GM19324 (cell line): ENCODE measurements around the gene ACAP2.
"Not testable (repeated sequence)": the region's sequence is repeated elsewhere in the genome, so short reads cannot be mapped to it uniquely, and the experiment has no call there.

Source experiments
- ATAC-seq: cut with Tn5 transposase; IDR thresholded peaks from one replicate; pipeline ENCODE4 v1.9.1; 2021; ENCODE audit warnings: mild to moderate bottlenecking, moderate library complexity; ENCODE audit not compliant: unreplicated experiment, low FRiP score

ACAP2 gene

DNA sequence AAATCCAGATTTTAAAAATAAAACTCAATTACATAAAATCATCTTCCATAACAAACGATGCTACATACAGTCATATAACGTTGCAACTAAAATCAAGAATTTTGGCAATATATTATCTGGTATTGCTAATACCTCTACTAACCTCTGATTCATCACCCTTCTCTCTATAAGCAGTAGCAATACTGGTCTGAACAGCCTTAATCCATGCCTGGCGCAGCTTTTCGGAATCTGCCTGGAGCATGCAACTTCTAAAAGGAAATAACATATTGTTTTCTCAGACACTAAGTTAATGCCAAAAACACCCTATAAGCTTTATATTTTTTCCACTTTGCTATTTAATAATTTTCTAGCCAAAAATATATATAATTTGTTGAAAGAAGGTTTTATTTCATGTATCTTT lies 136.5 kb downstream of the ACAP2 start:
- no peak for ATAC-seq

DNA sequence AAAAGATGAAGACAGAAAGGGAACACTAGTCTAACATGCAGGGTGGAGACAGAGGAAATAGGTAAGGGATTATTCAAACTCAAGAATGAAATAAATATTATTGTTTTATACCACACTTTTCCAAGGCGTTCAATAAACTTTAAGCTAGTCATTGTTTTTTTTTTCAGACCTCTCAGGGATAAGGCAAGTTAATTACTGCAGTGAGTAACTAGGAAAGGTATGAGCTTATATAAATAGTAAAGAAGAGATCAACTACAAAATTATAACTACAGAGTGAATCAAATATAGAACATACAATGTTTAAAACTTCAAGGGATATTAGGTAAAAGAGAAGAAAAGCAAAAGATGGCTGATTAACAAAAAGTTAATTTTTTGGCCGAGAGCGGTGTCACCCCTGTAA lies 140.4 kb downstream of the ACAP2 start:
- no peak for ATAC-seq

- peak; percentile 73 for ATAC-seq
These were observed 145.4 kb downstream of the ACAP2 start for GRCh38 chr3:195297446-195297845.

DNA sequence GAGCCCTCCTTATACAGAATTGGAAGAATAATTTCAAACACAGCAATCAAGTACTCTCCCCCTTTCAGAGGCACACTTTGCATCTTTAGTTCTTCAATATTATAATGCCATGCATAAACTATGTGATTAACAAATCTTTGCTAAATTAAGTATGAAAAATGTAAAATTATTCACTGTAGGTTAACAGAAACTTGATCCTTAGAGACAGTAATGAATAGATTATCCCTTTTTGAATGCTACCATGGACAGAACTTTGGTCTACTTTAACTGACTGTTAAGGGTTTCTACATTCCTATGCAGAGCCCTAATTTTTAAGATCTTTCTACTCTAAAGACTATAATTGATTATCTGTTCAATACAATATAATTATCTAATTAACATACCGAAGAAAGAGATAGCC lies 146.2 kb downstream of the ACAP2 start:
- ATAC-seq = no peak

DNA sequence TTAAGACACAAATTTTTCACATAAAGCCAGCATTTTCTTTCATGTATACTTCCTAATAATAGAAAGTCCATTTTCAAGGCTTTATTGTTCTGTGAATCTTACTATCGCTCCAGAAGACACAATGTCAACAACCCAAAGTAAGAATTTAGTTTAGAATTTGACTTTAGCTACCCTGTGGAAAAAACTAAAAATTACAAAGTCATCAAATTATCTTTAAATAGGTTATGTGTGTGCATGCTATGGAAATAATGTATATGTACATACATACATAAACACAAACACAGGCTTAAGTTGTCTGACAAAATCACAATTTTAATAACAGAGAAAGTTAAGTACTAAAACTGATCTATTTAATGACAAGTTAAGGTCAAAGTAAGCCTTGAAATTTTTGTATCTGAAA lies 151.7 kb downstream of the ACAP2 start:
- no peak for ATAC-seq

- not testable (repeated sequence) for ATAC-seq
These were observed 152.2 kb downstream of the ACAP2 start for GRCh38 chr3:195290643-195291042.

DNA sequence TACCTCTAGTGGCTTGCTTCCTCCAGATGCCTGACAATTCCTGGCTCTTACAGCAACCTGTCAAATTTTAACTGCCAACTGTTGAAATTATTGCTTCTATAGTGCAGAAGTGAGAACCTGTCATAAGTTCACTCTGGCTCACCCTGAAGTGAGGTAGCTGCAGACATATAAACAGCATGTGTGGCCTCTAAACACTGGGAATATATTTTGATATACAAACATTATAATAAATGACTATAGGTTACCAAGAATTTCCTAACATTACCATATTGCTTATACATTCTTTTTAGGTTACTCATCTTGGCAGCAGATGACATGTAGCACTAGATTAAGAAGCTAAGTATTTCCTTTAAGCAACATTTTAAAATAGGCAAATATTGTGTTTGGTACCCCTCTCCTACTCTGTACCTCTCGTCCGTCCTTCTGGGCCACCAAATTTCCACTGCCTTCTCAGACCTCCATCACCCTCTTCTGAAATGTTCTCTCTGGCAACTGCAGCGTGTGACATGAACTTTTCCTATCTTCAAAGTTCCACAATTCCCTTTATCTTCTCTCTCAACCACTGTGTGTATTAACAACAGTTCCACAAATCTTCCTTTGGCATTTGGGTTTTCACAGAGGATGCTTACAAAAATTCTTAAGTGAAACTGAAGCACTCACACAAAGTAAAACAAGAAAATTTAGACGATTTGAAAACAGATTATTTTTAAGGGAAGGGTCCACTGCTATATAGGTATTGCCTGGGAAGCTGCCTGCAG lies 156.5 kb downstream of the ACAP2 start:
- no peak for ATAC-seq

GRCh38 chr3:195285372-195285771 lies 157.4 kb downstream of the ACAP2 start:
- ATAC-seq = no peak

DNA sequence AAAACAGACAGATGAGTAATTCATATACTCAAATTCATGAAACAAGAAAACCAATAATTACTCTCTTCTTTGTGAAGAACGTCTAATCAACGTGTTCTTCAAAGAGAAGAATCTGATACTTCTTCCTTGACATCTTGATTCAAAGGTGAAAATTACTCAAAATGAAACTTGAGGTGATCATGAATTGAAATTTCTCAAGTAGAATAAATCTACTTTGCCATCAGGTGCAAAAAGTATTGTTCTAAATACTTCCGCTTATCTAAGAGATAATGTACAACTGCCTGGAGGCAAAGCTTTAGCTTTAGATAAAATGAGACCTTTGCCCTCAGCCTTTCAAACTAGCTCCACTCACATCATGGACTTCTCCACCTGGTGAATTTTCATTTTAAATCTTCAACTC lies 158.0 kb downstream of the ACAP2 start:
- ATAC-seq = no peak

- ATAC-seq = no peak
These were observed 159.9 kb downstream of the ACAP2 start for GRCh38 chr3:195282961-195283360.

- no peak for ATAC-seq
These were observed 168.4 kb downstream of the ACAP2 start for GRCh38 chr3:195274259-195274966.

DNA sequence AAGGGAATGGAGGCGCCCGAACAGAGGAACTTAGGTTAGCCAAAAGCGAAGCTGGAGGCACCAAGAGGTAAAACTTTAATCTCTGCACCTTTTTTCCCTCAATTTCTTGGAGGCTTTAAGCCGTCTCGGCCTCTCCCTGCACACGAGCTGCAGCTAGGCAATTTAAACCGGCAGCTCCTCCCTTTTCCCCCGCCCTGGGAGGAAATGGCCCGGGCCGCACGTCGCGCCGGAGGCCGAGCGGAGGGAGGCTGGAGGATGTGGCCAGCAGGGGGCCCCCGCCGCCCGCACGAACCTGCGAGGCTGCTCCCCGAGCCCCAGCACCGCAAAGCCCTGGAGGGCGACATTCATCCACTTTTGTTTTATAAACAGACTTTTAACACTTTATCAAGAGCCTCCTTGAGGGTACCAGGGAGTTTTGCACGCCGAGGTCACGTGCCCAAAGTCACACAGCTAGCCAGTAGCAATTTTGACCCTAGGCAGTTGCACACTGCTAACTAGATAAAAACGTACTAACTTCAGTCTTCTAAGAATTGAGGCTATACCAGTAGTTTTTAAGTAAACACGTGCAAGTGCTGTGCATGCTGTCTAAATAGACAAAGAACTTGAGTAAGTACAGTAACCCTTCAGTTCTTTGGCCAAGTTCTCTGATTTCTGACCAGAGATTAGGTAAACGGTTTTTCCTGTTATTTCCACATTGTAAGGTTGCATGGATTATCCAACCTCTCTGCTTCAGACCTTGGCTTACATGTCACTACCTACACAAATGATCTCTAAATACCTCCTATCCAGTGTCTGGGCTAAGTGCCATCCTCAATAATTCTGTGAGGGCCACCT lies 171.2 kb downstream of the ACAP2 start:
- ATAC-seq = peak; percentile 67

DNA sequence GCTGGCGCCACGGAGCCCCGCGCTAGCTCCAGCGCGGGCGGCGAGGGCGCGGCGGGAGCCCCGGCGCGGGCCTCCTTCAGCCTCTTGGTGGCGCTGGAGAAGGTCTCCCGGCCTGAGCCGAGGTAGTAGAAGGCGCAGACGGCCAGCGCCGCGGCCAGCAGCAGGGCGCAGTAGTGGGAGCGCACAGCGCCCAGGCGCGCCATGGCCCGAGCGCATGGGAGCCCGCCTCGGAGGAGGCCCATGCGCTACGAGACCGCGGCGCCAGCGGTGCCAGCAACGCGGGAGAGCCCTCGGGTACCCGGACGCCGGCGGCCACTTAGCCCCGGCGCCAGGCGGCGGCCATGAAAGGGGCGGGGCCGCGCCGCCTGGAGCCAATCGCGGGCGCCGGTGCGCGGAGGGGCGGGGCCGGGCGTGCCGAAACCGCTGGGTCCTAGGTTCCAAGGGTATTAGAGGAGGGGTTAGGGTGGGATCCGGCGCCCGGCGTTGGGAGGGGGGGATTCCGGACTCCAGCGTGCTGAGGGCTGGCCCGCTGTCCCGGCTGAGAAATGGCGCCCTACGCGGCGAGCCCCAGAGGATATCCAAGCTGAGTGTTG lies 171.9 kb downstream of the ACAP2 start, which contains the start of gene XXYLT1:
TSS of gene XXYLT1 (minus strand) at position 343 of the 593 bp plus-strand sequence. CDS start at position 242, 101 bp downstream.
- peak; percentile 84 for ATAC-seq

GRCh38 chr3:195270079-195270816 lies 172.6 kb downstream of the ACAP2 start:
- ATAC-seq = peak; percentile 13

GRCh38 chr3:195269375-195270078 lies 173.3 kb downstream of the ACAP2 start:
- ATAC-seq = no peak

- ATAC-seq = no peak
These were observed 174.1 kb downstream of the ACAP2 start for GRCh38 chr3:195268576-195269309.

DNA sequence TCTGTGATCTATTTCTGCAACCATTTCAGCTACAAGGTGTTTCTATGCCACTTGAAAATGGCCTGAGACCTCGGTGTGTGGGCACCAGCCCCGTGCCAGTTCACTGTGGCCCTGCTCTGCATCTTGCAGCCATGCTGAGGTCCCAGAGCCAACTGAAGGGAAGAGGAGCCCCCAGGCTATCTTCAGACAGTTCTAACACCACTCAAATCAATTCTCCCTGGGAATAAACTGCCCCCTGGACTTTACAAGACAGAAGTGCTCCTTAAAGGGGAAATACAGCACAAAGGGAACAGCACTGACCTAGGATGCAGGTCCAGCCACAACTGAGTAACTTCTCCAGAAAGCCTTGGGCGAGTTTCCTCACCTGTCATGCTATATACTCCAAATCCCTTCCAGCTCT lies 175.7 kb downstream of the ACAP2 start:
- ATAC-seq = no peak

DNA sequence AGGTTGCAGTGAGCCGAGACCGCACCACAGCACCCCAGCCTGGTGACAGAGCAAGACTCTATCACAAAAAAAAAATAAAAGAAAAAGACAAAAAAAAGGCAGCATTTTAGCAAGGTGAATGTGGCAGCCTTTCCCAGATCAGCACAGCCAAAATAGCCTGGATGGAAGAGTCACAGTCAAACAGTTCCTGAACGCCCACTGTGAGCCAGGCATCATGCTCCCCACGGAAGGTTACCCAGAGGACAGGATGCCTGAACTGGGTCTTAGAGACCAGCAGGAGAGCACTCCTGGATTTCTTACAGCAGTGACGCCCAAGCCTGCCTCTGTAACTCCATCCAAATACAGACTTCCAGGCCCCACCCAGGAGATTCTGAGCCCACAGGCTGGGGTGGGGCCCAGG lies 176.4 kb downstream of the ACAP2 start:
- no peak for ATAC-seq
